Stimulated activated naive CD8-positive, alpha-beta T cell treated with anti-CD3 and anti-CD28 coated beads, Interleukin-15, Interleukin-2, amounts not matched to agents 100 ng/mL and 50 ng/mL, for 24 hours (primary cell): Measurements from ENCODE around the gene CUBN.
A peak's percentile ranks its signal among the peaks of the same experiment; 100 is the strongest.

ENCODE experiments used
- H3K27ac Mint-ChIP-seq: one replicate; pipeline ENCODE4 v1.8.0; 2021; ENCODE audit warnings: mild to moderate bottlenecking, mixed read lengths
- H3K27me3 Mint-ChIP-seq: one replicate; pipeline ENCODE4 v1.8.0; 2021; ENCODE audit warnings: mixed read lengths
- H3K36me3 Mint-ChIP-seq: one replicate; pipeline ENCODE4 v1.8.0; 2021; ENCODE audit warnings: low read depth, mixed read lengths
- H3K4me1 Mint-ChIP-seq: one replicate; pipeline ENCODE4 v1.8.0; 2021; ENCODE audit warnings: low read depth, mixed read lengths
- H3K4me3 Mint-ChIP-seq: one replicate; pipeline ENCODE4 v1.8.0; 2021; ENCODE audit warnings: mild to moderate bottlenecking, mixed read lengths
- H3K9me3 Mint-ChIP-seq: one replicate; pipeline ENCODE4 v1.8.0; 2021; ENCODE audit warnings: mixed read lengths

Gene CUBN

DNA sequence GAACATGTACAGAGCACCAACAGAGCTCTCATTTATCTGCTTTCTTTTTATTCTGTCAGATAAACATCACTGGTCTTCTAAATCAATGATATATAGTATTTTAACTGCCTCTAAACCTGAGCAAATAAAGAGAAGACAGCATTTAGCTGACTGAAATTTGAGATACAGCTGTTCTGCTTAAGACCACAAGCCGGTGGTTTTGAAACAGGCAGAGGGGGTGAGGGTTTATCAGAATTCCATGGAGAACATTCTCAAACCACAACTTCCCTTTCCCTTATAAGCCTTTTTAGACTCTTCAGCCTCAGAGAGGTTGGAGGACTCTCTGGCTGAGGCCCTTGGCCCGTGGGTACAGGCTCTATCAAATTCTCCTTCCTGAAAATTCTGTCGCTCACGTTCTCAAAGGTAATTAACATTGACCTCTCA, 225.0 kb downstream of the CUBN start:
- Mint-ChIP-seq H3K4me1 (peaks cover 10% of the 10 kb centered on the region), H3K4me3 (no peak overlapping the region), H3K36me3 (peaks cover 10% of the 10 kb centered on the region), H3K9me3 (no peaks in the 10 kb centered on the region), H3K27me3 (no peaks in the 10 kb centered on the region), H3K27ac (no peak overlapping the region)

DNA sequence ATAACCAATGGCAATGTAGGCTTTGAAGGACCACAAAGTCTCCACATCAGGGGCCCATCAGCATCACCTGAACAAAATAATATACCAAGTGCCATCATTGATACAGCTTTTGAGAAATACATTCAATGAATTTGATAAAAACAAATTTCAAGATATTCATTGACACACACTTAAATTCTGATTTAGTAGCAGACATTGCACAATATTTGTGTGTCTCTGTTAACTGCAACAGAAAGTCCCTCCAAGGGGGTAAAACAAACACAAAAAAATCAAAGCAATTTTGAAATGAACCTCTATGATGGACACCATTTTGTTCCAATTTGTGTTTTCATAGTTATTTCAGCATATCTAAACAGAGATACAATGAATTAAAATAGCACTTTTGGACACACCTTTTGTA, 225.6 kb downstream of the CUBN start:
- H3K27me3 Mint-ChIP-seq = no peaks in the 10 kb centered on the region
- no peaks in the 10 kb centered on the region for H3K9me3 Mint-ChIP-seq
- H3K4me3 Mint-ChIP-seq = no peak overlapping the region
- no peak overlapping the region for H3K27ac Mint-ChIP-seq
- peaks cover 10% of the 10 kb centered on the region for H3K4me1 Mint-ChIP-seq
- H3K36me3 Mint-ChIP-seq = peaks cover 11% of the 10 kb centered on the region

DNA sequence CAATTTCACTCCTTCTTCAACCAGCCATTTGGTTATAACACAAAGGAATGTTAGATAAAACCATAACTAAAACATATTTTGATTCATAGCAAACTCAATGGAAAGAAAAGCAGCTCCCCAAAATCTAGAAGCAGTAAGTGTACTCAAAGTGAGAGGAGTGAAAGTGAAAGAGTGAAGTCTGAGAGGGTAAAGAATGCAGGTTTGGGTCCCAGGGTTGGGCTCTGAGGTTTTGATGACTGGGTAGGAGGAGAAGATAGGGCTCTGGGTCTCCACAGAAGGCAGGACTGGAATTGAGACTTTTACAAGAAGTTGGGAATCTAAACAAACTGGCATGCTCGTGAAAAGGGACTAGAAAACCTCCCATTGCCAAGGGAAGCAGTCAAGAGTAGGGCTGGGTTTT, 227.0 kb downstream of the CUBN start:
- Mint-ChIP-seq H3K4me3 (no peak overlapping the region), H3K27ac (peak overlapping the region; percentile 32), H3K36me3 (peaks cover 14% of the 10 kb centered on the region)

DNA sequence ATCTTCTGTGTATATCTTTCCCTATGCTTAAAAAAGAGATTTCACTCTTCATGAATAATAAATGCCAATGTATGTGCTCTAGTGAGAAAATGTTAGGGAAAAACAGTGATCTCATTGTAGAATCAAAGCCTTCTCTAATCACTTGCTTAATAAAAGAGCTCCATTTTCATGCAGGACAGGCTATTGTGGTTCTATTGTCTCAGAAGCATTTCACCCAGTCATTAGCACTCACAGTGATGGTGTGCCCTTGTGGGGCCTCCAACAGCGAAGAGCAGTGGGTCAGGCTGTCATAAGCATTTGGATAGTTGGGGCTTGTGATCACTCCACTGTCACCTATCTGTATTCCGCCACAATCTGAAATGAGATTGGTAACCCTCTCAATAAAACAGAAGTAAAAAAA, 228.5 kb downstream of the CUBN start:
- H3K36me3 Mint-ChIP-seq = peaks cover 14% of the 10 kb centered on the region
- H3K27ac Mint-ChIP-seq = no peak overlapping the region
- H3K27me3 Mint-ChIP-seq = no peaks in the 10 kb centered on the region
- no peak overlapping the region for H3K4me3 Mint-ChIP-seq
- H3K4me1 Mint-ChIP-seq = peaks cover 10% of the 10 kb centered on the region
- no peaks in the 10 kb centered on the region for H3K9me3 Mint-ChIP-seq

More for the DNA sequence above, 227.0 kb downstream of the CUBN start:
- H3K27me3 Mint-ChIP-seq = no peaks in the 10 kb centered on the region
- H3K9me3 Mint-ChIP-seq = no peaks in the 10 kb centered on the region
- peaks cover 10% of the 10 kb centered on the region for H3K4me1 Mint-ChIP-seq

GRCh38 chr10:16896993-16897392, 232.6 kb downstream of the CUBN start:
- H3K4me1 Mint-ChIP-seq = peaks cover 2% of the 10 kb centered on the region
- no peaks in the 10 kb centered on the region for H3K9me3 Mint-ChIP-seq
- no peak overlapping the region for H3K4me3 Mint-ChIP-seq
- peaks cover 4% of the 10 kb centered on the region for H3K36me3 Mint-ChIP-seq
- no peak overlapping the region for H3K27ac Mint-ChIP-seq
- no peaks in the 10 kb centered on the region for H3K27me3 Mint-ChIP-seq

DNA sequence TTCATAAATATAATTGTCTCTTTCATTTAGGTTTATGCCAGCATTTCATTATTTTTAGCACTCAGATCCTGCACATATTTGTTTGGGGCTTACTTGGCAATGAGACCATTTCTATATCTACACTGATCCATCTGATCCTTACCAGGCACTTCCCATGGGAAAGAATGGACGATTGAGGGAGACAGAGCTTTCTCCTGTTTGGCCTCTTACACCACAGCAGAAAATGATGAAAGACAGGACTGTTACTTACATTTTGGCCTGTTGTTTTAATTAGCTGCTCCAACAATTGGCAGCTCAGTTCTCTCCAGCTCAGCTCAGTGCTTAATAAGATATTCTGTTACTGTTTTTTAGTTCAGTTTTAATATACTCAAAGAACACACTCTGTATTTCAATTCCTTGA, 234.8 kb downstream of the CUBN start:
- peaks cover 4% of the 10 kb centered on the region for H3K36me3 Mint-ChIP-seq
- H3K27me3 Mint-ChIP-seq = no peaks in the 10 kb centered on the region
- H3K4me1 Mint-ChIP-seq = peaks cover 16% of the 10 kb centered on the region
- no peak overlapping the region for H3K27ac Mint-ChIP-seq
- no peaks in the 10 kb centered on the region for H3K9me3 Mint-ChIP-seq
- no peak overlapping the region for H3K4me3 Mint-ChIP-seq

DNA sequence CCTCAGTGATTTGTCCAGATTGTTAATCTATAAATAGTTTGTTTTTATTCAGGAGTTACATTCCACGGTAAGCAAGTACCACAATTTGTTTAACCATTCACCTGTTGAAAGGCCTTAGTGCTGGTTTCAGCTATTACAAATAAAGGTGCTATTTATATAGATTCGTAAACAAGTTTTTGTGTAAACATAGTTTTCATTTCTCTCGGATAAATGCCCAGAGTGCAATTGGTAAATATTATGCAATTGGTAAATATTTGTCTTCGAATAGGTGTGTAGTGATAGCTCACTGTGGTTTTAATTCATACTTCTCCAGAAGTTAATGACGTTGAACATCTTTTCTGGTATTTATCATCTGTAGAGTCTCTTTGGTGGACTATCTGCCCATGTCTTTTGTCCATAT, 235.9 kb downstream of the CUBN start:
- H3K27me3 Mint-ChIP-seq = no peaks in the 10 kb centered on the region
- H3K27ac Mint-ChIP-seq = no peak overlapping the region
- no peaks in the 10 kb centered on the region for H3K36me3 Mint-ChIP-seq
- H3K4me1 Mint-ChIP-seq = peaks cover 16% of the 10 kb centered on the region
- no peak overlapping the region for H3K4me3 Mint-ChIP-seq
- no peaks in the 10 kb centered on the region for H3K9me3 Mint-ChIP-seq

DNA sequence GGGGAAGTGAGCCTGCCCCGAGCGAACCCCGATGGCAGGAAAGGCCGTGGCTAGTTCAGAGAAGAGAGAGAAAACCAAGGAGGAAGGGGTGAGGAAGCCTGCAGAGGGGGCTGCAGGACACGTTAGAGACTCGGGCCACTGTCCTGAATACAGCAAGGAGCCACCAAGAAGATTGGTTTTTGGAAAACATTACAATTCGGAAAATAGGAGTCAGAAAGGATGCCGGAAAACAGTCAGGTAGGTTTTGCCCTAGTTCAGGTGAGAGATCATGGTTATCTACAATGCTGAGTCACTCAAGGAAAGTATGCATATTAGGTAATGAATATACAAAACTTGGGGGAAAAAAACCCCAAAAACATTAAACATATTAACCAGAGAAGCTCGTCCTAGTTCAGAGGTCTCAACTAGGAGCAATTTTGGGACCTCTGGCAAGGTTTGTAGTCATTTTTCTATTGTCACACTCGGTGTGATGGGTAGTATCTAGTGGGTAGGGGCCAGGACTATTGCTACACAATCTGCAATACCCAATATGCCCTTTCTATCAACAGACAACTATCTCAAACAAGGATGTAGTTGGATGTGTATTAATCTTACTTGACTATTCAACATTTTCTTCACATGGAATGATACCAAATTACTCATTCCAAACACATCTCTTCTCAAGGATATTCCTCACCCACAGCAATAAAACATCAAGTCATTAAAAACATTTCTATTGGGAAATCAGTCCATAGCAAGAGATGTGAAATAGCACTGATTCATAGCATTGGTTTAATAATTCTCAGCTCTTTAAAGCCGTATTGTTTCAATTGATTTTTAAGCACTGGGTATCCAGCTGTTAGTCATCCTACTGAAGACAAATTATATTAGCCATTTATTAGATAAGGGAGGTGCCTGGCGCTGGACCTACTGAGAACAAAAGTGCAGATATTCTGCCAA, 238.0 kb downstream of the CUBN start:
- Mint-ChIP-seq H3K36me3 (no peaks in the 10 kb centered on the region), H3K27me3 (no peaks in the 10 kb centered on the region), H3K27ac (peak overlapping the region; percentile 92), H3K4me3 (peak overlapping the region; percentile 75), H3K4me1 (peaks cover 16% of the 10 kb centered on the region), H3K9me3 (no peaks in the 10 kb centered on the region)

- H3K9me3 Mint-ChIP-seq = no peaks in the 10 kb centered on the region
- H3K36me3 Mint-ChIP-seq = no peaks in the 10 kb centered on the region
- no peak overlapping the region for H3K4me3 Mint-ChIP-seq
- H3K4me1 Mint-ChIP-seq = peaks cover 16% of the 10 kb centered on the region
- no peaks in the 10 kb centered on the region for H3K27me3 Mint-ChIP-seq
- H3K27ac Mint-ChIP-seq = no peak overlapping the region
Measured at GRCh38 chr10:16890691-16891090, 238.9 kb downstream of the CUBN start.

- H3K27me3 Mint-ChIP-seq = no peaks in the 10 kb centered on the region
- peaks cover 16% of the 10 kb centered on the region for H3K4me1 Mint-ChIP-seq
- no peak overlapping the region for H3K4me3 Mint-ChIP-seq
- H3K27ac Mint-ChIP-seq = no peak overlapping the region
- H3K9me3 Mint-ChIP-seq = no peaks in the 10 kb centered on the region
- H3K36me3 Mint-ChIP-seq = no peaks in the 10 kb centered on the region
Measured at GRCh38 chr10:16887565-16887964, 242.0 kb downstream of the CUBN start.

DNA sequence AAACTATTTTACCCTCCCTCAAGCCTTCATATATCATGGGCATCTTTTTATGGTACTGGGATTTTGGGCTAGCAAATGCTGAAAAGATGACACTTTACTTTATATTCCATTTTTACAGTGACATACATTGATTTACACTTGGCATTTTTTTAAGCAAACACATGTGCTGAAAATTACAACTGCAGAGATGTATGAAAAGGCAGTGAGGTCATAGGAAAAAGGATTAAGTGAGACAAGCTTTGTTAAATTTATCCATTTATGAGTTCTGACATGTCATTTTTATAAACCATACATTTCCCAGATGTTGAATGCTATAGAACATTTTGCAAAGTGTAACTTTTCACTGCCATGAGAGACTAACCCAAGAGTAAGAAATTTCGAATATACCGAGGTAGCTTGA, 243.6 kb downstream of the CUBN start:
- Mint-ChIP-seq H3K4me1 (peaks cover 5% of the 10 kb centered on the region), H3K4me3 (no peak overlapping the region), H3K27me3 (no peaks in the 10 kb centered on the region), H3K36me3 (no peaks in the 10 kb centered on the region), H3K27ac (no peak overlapping the region), H3K9me3 (no peaks in the 10 kb centered on the region)

DNA sequence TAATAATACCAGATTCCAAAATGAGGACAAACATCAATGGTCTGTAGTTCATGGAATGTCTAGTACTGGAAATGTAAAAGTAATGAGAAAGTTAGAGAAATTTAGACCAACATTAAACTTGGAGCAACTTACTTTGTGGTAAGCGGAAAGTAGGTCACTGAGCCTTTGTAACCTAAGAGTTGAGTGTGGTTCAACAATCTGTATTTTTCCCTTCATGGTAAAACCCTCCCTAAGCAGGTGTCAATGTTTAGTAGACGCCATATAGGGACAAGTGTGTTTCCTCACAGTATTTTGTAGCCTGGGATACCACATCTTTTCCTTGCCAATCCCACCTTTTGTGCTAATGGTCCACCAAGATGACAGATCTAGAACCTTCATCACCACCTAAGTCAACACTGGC, 245.1 kb downstream of the CUBN start:
- no peaks in the 10 kb centered on the region for H3K36me3 Mint-ChIP-seq
- no peak overlapping the region for H3K27ac Mint-ChIP-seq
- H3K4me3 Mint-ChIP-seq = no peak overlapping the region
- H3K27me3 Mint-ChIP-seq = no peaks in the 10 kb centered on the region
- no peaks in the 10 kb centered on the region for H3K9me3 Mint-ChIP-seq
- no peaks in the 10 kb centered on the region for H3K4me1 Mint-ChIP-seq

DNA sequence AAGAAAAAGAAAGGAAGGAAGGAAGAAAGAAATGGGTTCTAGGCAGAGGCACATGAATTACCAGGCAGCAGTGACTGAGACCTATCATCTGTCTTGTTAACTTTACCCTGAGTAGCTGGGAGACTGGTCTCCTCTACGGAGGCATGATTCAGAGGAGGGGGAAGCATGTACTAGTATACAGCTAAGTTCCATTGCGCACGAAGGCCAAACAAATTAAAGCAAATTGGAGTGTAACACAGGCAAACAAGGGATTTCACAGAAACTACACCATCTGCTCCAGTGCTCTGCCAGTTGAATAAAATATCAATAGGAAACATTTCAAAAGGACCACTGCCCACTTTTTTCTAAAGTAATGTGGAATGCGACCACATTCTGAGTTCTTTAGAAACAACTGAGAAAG, 246.5 kb downstream of the CUBN start:
- Mint-ChIP-seq H3K4me3 (no peak overlapping the region), H3K9me3 (no peaks in the 10 kb centered on the region), H3K27me3 (no peaks in the 10 kb centered on the region), H3K27ac (no peak overlapping the region), H3K4me1 (no peaks in the 10 kb centered on the region), H3K36me3 (no peaks in the 10 kb centered on the region)

- H3K4me3 Mint-ChIP-seq = no peak overlapping the region
- H3K36me3 Mint-ChIP-seq = peaks cover 7% of the 10 kb centered on the region
- no peak overlapping the region for H3K27ac Mint-ChIP-seq
- no peaks in the 10 kb centered on the region for H3K27me3 Mint-ChIP-seq
- H3K9me3 Mint-ChIP-seq = no peaks in the 10 kb centered on the region
- H3K4me1 Mint-ChIP-seq = no peaks in the 10 kb centered on the region
Measured at GRCh38 chr10:16870331-16870730, 259.3 kb downstream of the CUBN start.

GRCh38 chr10:16867990-16868389, 261.6 kb downstream of the CUBN start:
- Mint-ChIP-seq H3K9me3 (no peaks in the 10 kb centered on the region), H3K4me1 (no peaks in the 10 kb centered on the region), H3K4me3 (no peak overlapping the region), H3K36me3 (peaks cover 4% of the 10 kb centered on the region), H3K27me3 (no peaks in the 10 kb centered on the region), H3K27ac (no peak overlapping the region)

DNA sequence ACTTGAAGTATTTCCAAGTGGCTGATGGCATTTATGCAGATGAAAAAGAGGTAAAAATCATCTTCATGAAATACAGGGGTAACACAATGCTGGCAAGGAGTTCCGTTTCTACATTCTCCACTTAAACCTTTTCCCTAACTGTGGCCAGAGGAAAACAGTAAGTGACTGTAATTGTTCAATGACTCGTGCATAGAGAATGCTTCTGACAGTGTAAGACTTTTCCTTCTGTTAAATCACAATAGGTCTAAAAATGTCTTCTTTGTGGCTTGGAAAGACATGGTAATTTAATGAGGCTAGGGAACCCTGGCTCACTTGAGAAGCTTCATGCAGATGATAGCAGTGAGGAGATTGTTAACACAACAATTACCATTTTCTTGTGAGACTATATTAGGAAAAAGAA, 262.1 kb downstream of the CUBN start:
- Mint-ChIP-seq H3K27ac (no peak overlapping the region), H3K4me1 (no peaks in the 10 kb centered on the region), H3K4me3 (no peak overlapping the region), H3K36me3 (peaks cover 4% of the 10 kb centered on the region), H3K27me3 (no peaks in the 10 kb centered on the region), H3K9me3 (no peaks in the 10 kb centered on the region)
